HG03469 (cell line): ENCODE data around the gene DBN1.

Source experiments
- ATAC-seq: cut with Tn5 transposase; IDR thresholded peaks from one replicate; pipeline ENCODE4 v1.9.1; 2021; ENCODE audit warnings: mild to moderate bottlenecking, moderate library complexity, moderate number of reproducible peaks; ENCODE audit not compliant: unreplicated experiment

DBN1 gene

GRCh38 chr5:177475563-177476427 lies 2.4 kb upstream of the DBN1 start:
- ATAC-seq, result no peak

- ATAC-seq, result no peak
Observed at GRCh38 chr5:177474846-177475562, 1.6 kb upstream of the DBN1 start.

- ATAC-seq, result no peak
Observed at GRCh38 chr5:177474002-177474476, 605 bp upstream of the DBN1 start.

GRCh38 chr5:177472460-177473442 lies 683 bp downstream of the DBN1 start:
- no peak for ATAC-seq

- ATAC-seq, result no peak
Observed at GRCh38 chr5:177471610-177472356, 1.7 kb downstream of the DBN1 start.

GRCh38 chr5:177470759-177471536 lies 2.5 kb downstream of the DBN1 start:
- ATAC-seq, result no peak

GRCh38 chr5:177469750-177470525 lies 3.5 kb downstream of the DBN1 start:
- ATAC-seq, result no peak

GRCh38 chr5:177468685-177469628 lies 4.5 kb downstream of the DBN1 start:
- ATAC-seq, result no peak

GRCh38 chr5:177468329-177468684 lies 5.1 kb downstream of the DBN1 start:
- ATAC-seq, result no peak

GRCh38 chr5:177467436-177467835 lies 6.0 kb downstream of the DBN1 start:
- ATAC-seq, result no peak

GRCh38 chr5:177466861-177467260 lies 6.6 kb downstream of the DBN1 start:
- ATAC-seq, result no peak

GRCh38 chr5:177465044-177465443 lies 8.4 kb downstream of the DBN1 start:
- no peak for ATAC-seq

GRCh38 chr5:177462021-177462670 lies 11.3 kb downstream of the DBN1 start:
- ATAC-seq, result no peak

GRCh38 chr5:177459819-177460628 lies 13.4 kb downstream of the DBN1 start:
- no peak for ATAC-seq

GRCh38 chr5:177459357-177459756 lies 14.1 kb downstream of the DBN1 start:
- no peak for ATAC-seq

GRCh38 chr5:177458912-177459350 lies 14.5 kb downstream of the DBN1 start:
- ATAC-seq, result no peak
